Stimulated activated naive B cell treated with anti-CD40 and anti-IgM and Interleukin-4, amounts not matched to agents 10 μg/mL and 1 μg/mL and 100 μg/mL, for 72 hours (primary cell): ENCODE results near the gene PTPRJ.
A peak's percentile ranks its signal among the peaks of the same experiment; 100 is the strongest.

ENCODE experiments used
- ATAC-seq, 2 donors: fragments of 150-1000 bp; cut with Tn5 transposase; replicated peaks; 2 replicates each; pipeline ENCODE4 v1.10.0; 2021; ENCODE audit warnings: moderate library complexity in 1 of 2
- DNase-seq: peaks from one replicate; pipeline ENCODE4 v3.0.0; 2021
- H3K27ac Mint-ChIP-seq: one replicate; pipeline ENCODE4 v1.8.0; 2022; ENCODE audit warnings: mild to moderate bottlenecking, mixed read lengths
- H3K27me3 Mint-ChIP-seq, 2 donors: one replicate each; pipeline ENCODE4 v1.8.0; 2022; ENCODE audit warnings: mixed read lengths in 2 of 2
- H3K36me3 Mint-ChIP-seq, 2 donors: one replicate each; pipeline ENCODE4 v1.8.0; 2022; ENCODE audit warnings: mixed read lengths in 2 of 2, mild to moderate bottlenecking in 1 of 2
- H3K4me1 Mint-ChIP-seq, 2 donors: one replicate each; pipeline ENCODE4 v1.8.0; 2022; ENCODE audit warnings: mixed read lengths in 2 of 2, mild to moderate bottlenecking in 1 of 2
- H3K4me3 Mint-ChIP-seq, 2 donors: one replicate each; pipeline ENCODE4 v1.8.0; 2022; ENCODE audit warnings: mild to moderate bottlenecking in 2 of 2, mixed read lengths in 2 of 2, moderate library complexity in 1 of 2
- H3K9me3 Mint-ChIP-seq, 2 donors: one replicate each; pipeline ENCODE4 v1.8.0; 2022; ENCODE audit warnings: mixed read lengths in 2 of 2, mild to moderate bottlenecking in 1 of 2

PTPRJ gene

DNA sequence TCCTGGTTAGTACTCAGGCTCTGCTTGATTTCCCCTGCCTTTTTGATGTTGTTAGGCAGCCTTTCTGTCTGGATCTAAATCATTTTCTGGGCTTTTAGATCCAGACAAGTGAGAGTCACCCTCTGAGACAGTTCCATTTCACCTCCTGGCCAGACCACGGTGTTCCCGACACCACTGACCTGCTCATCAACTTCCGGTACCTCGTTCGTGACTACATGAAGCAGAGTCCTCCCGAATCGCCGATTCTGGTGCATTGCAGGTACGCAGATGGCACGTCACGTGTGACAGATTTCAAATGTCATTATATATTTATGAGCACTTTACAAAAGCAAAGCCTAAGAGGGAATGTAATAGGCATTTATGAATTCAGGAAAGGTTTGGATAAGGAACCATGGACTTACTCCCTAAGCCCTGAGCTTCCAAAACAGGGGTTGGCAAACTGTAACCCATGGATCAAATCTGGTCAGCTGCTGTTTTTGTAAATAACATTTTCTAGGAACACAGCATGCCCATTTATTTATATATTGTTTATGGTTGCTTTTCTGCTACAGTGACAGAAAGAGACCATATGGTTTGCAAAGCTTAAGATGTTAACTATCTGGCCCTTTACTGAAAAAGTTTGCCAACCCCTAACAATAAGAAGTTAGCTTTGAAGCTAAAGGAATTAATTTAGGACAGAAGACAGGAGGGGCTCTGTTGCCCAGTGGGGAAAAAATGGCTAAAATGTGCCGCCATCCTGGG is 183.2 kb downstream of the PTPRJ start:
- Mint-ChIP-seq H3K4me3 (no peak overlapping the region), H3K4me1 (no peaks in the 10 kb centered on the region), H3K27ac (no peak overlapping the region)

DNA sequence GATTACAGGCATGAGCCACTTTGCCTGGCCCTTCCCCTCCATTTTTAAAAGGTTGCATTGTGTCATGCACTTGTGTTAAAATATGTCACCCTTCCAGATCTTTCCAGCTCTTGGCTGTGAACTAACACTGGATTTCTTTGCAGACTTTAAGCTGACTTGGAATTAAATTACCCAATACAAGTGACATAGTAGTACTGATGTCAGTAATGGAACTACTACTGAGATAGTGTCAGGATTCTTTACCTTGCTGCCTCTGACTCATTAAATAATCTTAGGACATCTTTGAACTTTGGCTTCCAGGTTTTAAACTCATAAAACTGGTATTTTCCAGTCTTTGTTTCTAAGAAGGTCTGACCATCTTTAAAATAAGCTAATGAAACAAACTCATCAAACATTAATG is 184.5 kb downstream of the PTPRJ start:
- ATAC-seq (no peak), DNase-seq (no peak)
- Mint-ChIP-seq H3K27ac (no peak overlapping the region), H3K36me3 (peaks cover 33 to 62% of the 10 kb centered on the region in 2 donors), H3K4me3 (no peak overlapping the region), H3K27me3 (no peaks in the 10 kb centered on the region), H3K9me3 (no peaks in the 10 kb centered on the region), H3K4me1 (peaks cover 7 to 11% of the 10 kb centered on the region in 2 donors)

More for the DNA sequence above, 183.2 kb downstream of the PTPRJ start:
- no peak for ATAC-seq
- DNase-seq: no peak
- Mint-ChIP-seq H3K36me3 (peaks cover 37 to 61% of the 10 kb centered on the region in 2 donors), H3K9me3 (no peaks in the 10 kb centered on the region), H3K27me3 (no peaks in the 10 kb centered on the region)

DNA sequence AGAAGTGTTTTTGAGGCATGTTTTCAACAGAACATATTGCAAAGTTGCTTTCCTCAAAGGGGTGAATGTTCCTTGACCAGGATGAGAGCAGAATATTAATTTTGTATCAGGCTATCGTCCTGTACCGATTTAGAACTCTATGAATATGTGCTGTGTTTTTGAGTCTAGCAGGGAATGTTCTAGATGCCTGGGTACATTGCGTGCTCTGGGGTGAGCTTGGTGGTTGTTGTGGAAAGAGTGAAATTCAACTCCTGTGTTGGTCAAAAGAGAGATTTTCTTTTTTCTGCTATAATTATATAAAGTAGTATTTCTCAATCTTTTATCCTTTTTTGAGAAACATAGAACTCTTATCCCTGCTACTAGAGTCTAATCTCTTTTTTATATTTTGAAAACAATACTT is 185.1 kb downstream of the PTPRJ start:
- no peak for DNase-seq
- peaks cover 10 to 16% of the 10 kb centered on the region in 2 donors for H3K4me1 Mint-ChIP-seq
- H3K4me3 Mint-ChIP-seq: no peak overlapping the region
- H3K27me3 Mint-ChIP-seq: no peaks in the 10 kb centered on the region
- no peak overlapping the region for H3K27ac Mint-ChIP-seq
- no peak for ATAC-seq
- H3K9me3 Mint-ChIP-seq: no peaks in the 10 kb centered on the region
- peaks cover 29 to 57% of the 10 kb centered on the region in 2 donors for H3K36me3 Mint-ChIP-seq

DNA sequence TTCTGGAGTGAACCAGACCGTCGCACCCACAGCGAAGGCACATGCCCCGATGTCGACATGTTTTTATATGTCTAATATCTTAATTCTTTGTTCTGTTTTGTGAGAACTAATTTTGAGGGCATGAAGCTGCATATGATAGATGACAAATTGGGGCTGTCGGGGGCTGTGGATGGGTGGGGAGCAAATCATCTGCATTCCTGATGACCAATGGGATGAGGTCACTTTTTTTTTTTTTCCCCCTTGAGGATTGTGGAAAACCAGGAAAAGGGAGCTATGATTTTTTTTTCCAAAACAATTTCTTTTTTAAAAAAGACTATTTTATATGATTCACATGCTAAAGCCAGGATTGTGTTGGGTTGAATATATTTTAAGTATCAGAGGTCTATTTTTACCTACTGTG is 187.0 kb downstream of the PTPRJ start:
- no peaks in the 10 kb centered on the region for H3K27me3 Mint-ChIP-seq
- H3K9me3 Mint-ChIP-seq: no peaks in the 10 kb centered on the region
- H3K4me1 Mint-ChIP-seq: peaks cover 13 to 33% of the 10 kb centered on the region in 2 donors
- ATAC-seq (no peak), DNase-seq (no peak)
- H3K4me3 Mint-ChIP-seq: no peak overlapping the region
- peaks cover 25 to 54% of the 10 kb centered on the region in 2 donors for H3K36me3 Mint-ChIP-seq
- no peak overlapping the region for H3K27ac Mint-ChIP-seq

DNA sequence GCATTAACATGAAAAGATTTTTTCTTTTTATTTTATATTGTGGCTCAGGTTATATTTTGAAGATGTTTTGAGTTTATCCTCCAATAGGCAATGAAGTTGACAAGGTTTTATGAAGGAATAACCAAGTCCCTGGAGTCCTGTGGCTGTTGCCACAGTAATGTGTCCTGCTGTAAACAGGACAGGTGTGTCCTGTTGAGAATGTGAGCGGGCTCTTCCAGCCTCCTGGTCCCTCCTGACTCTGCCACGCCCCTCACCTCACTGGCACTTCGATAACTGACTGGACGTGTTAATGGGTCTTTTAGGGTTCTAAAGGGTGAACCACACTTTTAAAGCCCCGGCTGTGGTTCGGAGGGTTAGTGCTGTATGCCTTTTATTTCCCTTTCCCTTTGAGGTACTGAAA is 188.5 kb downstream of the PTPRJ start:
- Mint-ChIP-seq H3K27ac (no peak overlapping the region), H3K27me3 (no peaks in the 10 kb centered on the region), H3K36me3 (peaks cover 20 to 42% of the 10 kb centered on the region in 2 donors), H3K4me3 (no peak overlapping the region), H3K9me3 (no peaks in the 10 kb centered on the region), H3K4me1 (peaks cover 15 to 41% of the 10 kb centered on the region in 2 donors)
- ATAC-seq (no peak), DNase-seq (no peak)

DNA sequence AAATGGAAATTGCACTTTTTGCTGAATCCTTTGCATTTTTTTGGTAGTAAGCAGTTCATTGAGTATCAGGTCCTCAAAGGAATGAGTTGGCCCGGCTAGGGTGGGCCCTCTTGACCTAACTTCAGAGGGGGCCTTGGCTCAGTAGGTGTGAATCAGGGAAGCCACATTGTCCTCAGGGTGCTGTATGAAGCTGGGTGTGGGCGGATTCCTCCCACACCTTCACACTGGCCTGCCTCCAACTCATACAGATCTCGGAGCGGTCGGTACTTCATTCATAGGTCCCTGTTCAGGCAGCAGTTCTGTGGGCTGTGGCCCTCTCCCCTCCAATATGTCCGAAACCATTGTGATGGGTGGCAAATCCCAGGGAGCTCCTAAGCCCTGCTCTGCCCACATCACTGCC is 188.9 kb downstream of the PTPRJ start:
- ATAC-seq: no peak
- no peak overlapping the region for H3K4me3 Mint-ChIP-seq
- no peaks in the 10 kb centered on the region for H3K9me3 Mint-ChIP-seq
- no peaks in the 10 kb centered on the region for H3K27me3 Mint-ChIP-seq
- H3K27ac Mint-ChIP-seq: peak overlapping the region; percentile 60
- H3K36me3 Mint-ChIP-seq: peaks cover 17 to 38% of the 10 kb centered on the region in 2 donors
- DNase-seq: no peak
- H3K4me1 Mint-ChIP-seq: peaks cover 15 to 41% of the 10 kb centered on the region in 2 donors

DNA sequence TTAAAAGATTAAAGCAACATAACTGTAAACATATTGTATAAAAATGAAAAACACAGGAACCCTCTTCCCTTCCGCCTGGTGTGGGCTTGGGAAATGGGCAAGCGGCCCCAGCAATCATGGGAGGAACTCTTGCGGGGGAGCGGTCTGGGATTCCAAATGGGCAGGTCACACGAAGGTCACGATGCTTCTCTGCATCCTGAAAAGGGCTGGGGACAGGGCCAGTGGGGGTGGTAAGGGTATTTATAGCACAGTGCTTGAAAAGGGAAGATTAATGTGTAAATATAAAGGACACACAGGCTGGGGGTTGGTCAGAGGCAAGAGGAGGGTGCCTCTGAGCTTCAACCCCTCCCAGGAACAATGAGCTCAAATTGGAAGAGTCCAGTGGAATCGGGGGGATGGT is 189.4 kb downstream of the PTPRJ start:
- Mint-ChIP-seq H3K4me1 (peaks cover 15 to 41% of the 10 kb centered on the region in 2 donors), H3K4me3 (no peak overlapping the region), H3K27me3 (no peaks in the 10 kb centered on the region), H3K36me3 (peaks cover 17 to 36% of the 10 kb centered on the region in 2 donors), H3K9me3 (no peaks in the 10 kb centered on the region), H3K27ac (peak overlapping the region; percentile 60)
- ATAC-seq (no peak), DNase-seq (no peak)

DNA sequence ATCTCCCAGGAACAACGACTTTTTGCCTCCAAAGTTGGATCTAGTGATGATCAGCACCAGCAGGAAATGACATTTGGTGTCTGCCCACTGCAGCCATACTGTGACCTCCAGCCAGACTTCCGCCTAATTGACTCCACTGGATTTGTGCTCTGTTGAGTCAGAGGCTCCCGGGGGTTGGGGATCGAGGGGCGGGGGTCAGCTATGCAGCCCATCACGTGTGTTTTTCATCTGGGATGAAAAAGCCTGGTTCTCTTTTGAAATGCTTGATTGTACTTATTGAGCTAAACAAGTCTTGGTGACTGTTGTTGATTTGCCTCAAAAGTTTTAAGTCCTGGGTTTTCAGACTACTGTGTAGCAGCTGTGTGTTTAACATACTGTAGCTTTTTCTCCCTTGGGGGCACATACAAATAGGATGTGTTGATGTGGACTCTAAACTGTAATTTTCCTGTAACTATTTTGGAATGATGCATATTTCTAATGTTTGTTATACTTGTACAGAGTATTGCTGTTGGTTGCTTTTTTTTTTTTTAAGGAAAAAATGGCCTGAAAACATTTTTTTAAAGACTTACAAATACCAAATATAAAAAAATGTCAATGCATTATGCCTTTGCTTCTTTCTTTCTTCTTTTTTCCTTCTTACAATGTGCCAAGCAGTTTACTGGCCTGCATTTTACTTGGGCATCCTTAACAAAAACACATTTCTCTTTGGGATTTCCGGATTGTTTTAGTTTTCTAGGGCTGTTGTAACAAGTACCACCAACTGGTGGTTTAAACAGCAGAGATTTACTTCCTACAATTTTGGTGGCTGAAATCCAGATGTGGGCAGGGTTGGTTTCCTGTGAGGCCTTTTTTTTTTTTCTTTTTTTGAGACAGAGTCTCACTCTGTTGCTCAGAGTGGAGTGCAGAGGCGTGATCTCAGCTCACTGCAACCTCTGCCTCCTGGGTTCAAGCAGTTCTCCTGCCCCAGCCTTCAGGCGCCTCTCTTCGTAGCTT is 190.2 kb downstream of the PTPRJ start:
- no peaks in the 10 kb centered on the region for H3K27me3 Mint-ChIP-seq
- DNase-seq: no peak
- peaks cover 15 to 41% of the 10 kb centered on the region in 2 donors for H3K4me1 Mint-ChIP-seq
- H3K27ac Mint-ChIP-seq: peak overlapping the region; percentile 37
- no peaks in the 10 kb centered on the region for H3K9me3 Mint-ChIP-seq
- H3K4me3 Mint-ChIP-seq: no peak overlapping the region
- H3K36me3 Mint-ChIP-seq: peaks cover 17 to 34% of the 10 kb centered on the region in 2 donors
- ATAC-seq: peak; percentile 67 to 75

DNA sequence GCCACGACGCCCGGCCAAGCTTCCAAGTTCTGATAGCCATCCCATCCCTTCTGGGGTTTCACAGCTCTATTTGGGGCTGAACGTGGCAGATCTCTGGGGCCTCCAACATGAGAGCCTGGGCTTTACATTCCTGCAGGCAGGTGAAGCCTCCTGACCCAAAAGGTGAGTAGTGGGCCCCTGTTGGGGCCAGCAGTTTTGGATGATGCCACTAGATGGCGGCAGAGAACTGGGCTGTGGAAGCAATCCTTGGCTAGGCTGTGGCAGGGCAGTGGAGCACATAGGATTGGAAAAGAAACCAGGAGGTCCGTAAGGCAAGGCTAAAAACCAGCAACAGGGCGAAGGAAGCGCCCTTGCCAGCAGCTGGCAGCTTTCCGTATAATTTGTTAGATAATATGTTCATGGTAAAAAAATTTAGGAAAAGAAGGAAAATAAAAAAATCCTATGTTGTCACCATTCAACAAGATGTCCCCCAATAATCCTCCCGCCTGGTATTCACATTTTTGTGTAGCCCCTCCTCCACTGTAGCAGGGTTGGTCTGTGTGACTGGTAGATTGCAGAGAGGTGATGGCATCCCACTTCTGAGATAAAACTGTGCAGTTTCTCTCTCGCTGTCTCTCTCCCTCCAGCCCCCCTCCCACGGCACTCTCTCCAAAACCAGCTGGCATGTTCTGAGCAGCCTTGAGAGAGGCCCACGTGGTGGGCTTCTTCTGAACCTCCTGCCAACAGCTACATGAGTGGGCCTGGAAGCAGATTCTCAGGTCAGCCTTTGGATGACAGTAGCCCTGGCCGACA is 192.7 kb downstream of the PTPRJ start:
- Mint-ChIP-seq H3K27me3 (no peaks in the 10 kb centered on the region), H3K4me3 (no peak overlapping the region), H3K4me1 (peaks cover 15 to 41% of the 10 kb centered on the region in 2 donors), H3K36me3 (peaks cover 3 to 14% of the 10 kb centered on the region in 2 donors), H3K9me3 (no peaks in the 10 kb centered on the region), H3K27ac (no peak overlapping the region)
- DNase-seq (peak; percentile 22), ATAC-seq (peak; percentile 77 to 83)

DNA sequence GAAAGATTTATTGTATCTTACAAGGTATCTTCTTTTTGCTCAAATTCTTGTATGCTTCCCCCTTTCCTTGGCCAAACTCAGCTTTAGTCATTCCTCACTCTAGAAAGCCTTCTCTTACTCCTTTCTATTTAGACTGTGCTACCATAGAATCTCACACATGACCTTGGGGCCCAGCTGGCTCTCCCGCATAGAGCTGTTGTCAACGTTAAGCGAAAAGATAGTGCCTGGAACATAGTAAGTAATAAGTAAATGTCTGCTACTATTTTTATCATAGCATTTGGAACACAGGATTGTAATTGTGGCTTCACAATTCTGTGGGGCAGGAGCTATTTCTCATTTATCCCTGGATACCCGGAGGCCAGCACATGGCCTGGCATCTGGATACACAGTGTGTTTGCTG is 197.3 kb downstream of the PTPRJ start:
- ATAC-seq: no peak
- H3K27ac Mint-ChIP-seq: no peak overlapping the region
- no peak overlapping the region for H3K4me3 Mint-ChIP-seq

DNA sequence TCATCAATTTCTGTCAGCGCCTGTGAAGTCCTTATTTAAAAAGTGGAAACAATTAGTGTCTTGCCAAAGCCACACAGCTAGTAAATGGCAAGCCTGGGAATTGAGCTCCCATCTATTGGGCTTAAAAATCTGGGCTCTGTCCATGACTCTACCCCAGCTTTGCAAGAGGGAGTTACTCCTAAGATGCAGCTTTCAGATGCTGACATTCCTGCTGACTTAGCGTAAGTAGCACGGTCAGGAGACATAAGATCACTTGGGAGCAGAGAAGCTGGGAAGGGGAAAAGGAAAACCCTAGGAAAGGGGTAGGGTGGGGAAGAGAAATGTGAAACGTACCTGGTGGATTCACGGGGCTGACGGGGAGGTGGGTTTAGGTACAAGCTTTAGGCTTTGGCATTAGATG is 200.3 kb downstream of the PTPRJ start:
- Mint-ChIP-seq H3K4me3 (no peak overlapping the region), H3K27me3 (peaks cover 0 to 6% of the 10 kb centered on the region in 2 donors), H3K36me3 (no peaks in the 10 kb centered on the region), H3K9me3 (no peaks in the 10 kb centered on the region), H3K27ac (no peak overlapping the region), H3K4me1 (no peaks in the 10 kb centered on the region)
- ATAC-seq (no peak), DNase-seq (no peak)

More for the DNA sequence above, 197.3 kb downstream of the PTPRJ start:
- peaks cover 0 to 6% of the 10 kb centered on the region in 2 donors for H3K27me3 Mint-ChIP-seq
- DNase-seq: no peak
- no peaks in the 10 kb centered on the region for H3K36me3 Mint-ChIP-seq
- H3K4me1 Mint-ChIP-seq: peaks cover 2 to 8% of the 10 kb centered on the region in 2 donors
- H3K9me3 Mint-ChIP-seq: no peaks in the 10 kb centered on the region

DNA sequence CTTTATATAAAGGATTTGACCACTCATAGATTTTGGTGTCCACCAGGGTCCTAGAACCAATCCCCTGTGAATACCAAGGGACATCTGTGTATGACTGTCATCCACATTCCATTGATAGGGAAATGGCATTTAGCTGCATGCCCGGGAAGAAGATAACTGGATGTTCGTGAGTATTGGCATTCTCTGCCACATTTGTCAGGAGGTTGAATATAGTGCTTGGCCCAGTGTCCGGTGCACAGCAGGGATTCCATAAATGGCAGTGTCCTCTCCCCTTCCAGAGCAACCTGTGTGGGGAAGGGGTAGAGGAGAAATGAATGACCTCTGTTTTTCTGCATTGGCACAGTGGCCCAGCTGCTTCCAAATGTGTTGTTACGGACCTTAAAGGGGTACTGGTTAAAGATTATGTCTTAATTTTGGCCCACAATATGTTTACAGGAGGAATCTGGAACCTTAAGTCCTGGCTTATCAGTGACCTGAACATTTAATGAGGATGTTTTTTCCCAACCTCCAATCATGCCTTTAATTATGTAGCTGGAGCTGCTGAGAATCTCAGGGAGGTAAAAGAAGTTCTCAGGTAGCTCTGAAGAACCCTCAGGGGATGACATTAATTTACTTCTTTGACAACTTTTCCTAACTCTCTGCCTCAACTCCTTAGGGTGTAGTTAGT is 202.6 kb downstream of the PTPRJ start:
- Mint-ChIP-seq H3K4me1 (no peaks in the 10 kb centered on the region), H3K9me3 (peaks cover 0 to 2% of the 10 kb centered on the region in 2 donors), H3K27me3 (peaks cover 0 to 6% of the 10 kb centered on the region in 2 donors), H3K36me3 (no peaks in the 10 kb centered on the region), H3K27ac (no peak overlapping the region), H3K4me3 (no peak overlapping the region)
- ATAC-seq: no peak
- DNase-seq: no peak

DNA sequence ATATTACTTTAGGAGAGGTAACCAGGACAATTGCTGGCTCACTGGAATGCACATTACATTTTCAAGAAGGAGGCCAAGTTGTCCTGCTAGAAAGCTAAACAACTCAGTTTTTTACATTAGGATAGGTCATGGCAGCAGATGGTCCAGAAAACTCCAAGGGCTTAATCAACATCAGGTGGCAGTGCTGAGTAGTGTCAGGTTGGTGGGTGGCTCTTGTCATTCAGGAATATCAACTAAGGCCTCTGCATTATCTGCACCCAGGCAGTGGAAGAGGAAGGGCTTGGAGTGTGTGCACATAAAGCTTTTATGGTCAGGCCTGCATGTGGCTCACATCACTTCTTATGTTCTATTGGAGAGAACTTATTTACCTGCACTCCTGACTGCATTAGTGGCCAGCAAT is 204.1 kb downstream of the PTPRJ start:
- Mint-ChIP-seq H3K9me3 (peaks cover 0 to 2% of the 10 kb centered on the region in 2 donors), H3K4me3 (no peak overlapping the region), H3K27me3 (peaks cover 6 to 7% of the 10 kb centered on the region in 2 donors), H3K27ac (no peak overlapping the region), H3K4me1 (no peaks in the 10 kb centered on the region), H3K36me3 (no peaks in the 10 kb centered on the region)
- ATAC-seq: no peak
- DNase-seq: no peak
